DMS53 (cell line): Measurements from ENCODE around the gene ADGRF1.

Experiments
- DNase-seq: peaks from one replicate; lab custom pipeline; 2025; lab: John Stamatoyannopoulos, UW

ADGRF1 gene

DNA sequence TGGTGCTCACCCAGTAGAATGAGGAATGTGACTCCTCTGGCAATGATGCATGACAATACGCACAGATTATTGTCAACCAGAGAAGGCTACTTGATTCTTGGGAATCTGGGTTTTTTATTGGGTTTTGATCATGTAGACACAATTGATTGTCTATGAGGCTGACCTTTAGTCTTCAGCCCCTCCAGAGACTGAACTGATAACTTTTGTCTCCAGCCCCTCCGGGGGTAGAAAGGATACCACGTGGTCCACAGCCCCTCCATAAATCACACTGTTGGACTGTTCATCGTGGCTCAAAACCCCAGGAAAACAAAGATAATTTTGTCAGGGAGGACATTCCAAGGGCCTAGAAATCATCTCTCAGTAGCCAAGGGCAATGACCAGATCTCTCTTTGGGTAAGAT lies 62.9 kb downstream of the ADGRF1 start:
- peak; percentile 19 for DNase-seq

DNA sequence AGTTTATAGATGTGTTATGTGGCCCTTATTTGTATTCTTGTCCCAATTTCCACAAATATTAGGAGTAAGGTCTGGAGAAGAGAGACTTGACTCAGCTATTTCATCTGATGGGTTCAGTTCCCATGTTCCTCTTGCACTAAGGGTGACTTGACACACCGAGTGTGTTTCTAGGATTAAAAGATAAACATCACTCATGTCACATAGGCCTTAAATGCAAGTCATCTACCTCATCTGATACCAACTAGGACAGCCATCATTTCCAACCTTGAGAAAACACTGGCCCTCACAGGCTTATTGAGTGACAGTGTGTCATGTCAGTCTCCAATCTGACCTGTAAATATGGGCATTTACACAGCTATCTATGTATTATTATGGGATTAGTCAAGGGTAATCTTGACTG lies 67.3 kb downstream of the ADGRF1 start:
- DNase-seq: no peak

DNA sequence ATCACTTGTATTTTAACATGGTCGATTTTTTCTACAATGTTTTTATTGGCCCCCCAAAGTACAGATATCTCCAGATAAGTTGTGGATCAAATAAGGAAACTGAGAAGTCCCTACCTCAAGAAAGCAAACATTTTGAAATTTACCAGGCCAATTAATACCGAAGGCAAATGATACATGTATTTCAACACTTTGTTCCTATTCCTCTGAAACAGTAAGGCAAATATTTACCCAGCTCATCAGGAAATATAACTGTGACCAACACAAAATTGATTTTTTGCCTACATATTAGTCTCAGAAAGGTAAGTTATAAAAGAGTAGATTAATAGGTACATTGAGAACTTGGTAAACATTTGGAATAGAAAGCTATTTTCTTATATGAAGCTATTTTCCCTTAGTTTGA lies 69.1 kb downstream of the ADGRF1 start:
- DNase-seq: peak; percentile 56

DNA sequence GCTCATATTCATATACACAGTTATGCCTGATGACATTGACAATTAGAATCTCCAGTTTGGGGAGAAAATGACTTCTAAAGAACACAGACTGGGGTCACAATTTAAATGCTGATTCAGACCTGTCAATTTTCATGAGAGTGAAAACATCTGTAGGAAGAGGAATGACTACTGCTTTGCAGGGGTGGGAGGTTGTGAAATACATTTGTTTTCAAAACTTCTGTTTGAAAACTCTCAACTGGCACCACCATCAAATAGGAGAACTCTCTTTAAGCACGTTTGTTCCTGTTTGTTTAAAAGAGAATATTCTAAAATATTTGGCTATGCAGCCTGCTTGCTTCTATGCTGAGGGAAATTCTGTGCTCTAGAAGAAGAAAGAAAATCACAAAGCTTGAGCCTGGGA lies 69.6 kb downstream of the ADGRF1 start:
- no peak for DNase-seq

DNA sequence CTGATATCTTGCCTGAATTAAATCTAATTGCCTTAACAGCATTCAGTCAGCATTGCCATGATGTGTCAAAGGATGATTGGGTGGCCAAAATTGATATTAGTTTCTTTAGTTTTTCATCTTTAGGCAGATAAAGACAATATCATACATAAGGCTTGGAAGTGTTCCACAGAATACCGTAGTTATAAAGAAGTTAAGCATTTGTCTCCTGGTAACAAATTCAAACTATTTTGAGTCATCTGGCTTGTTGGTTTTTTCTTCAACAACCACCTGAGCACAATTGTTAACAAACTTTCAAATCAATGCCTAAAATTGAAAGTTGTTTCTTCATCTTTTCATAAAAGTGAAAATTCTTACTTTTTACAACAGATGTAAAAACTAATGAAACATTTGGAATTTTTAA lies 72.9 kb downstream of the ADGRF1 start:
- no peak for DNase-seq

DNA sequence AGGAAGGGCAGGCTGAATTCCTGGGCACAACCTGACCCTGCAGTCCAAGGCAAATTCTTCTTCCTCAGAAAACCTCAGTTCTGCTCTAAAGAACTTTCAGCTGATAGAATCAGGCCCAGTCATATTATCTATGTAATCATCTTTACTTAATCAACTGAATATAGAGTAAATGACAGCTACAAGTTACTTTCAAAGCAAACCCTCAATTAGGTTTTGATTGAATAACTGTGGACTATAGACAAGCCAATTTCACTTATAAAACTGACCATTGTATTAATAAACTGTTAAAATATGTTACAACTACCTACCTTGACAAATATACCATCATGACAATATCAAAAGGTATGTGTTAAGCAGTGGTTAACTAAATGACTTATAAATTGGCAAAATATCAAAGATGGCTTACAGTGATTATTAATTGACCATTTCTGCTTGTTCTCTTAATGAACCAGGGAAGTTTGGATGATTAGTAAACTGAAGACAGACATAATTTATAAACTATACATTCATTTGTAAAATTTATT lies 74.2 kb downstream of the ADGRF1 start:
- no peak for DNase-seq

DNA sequence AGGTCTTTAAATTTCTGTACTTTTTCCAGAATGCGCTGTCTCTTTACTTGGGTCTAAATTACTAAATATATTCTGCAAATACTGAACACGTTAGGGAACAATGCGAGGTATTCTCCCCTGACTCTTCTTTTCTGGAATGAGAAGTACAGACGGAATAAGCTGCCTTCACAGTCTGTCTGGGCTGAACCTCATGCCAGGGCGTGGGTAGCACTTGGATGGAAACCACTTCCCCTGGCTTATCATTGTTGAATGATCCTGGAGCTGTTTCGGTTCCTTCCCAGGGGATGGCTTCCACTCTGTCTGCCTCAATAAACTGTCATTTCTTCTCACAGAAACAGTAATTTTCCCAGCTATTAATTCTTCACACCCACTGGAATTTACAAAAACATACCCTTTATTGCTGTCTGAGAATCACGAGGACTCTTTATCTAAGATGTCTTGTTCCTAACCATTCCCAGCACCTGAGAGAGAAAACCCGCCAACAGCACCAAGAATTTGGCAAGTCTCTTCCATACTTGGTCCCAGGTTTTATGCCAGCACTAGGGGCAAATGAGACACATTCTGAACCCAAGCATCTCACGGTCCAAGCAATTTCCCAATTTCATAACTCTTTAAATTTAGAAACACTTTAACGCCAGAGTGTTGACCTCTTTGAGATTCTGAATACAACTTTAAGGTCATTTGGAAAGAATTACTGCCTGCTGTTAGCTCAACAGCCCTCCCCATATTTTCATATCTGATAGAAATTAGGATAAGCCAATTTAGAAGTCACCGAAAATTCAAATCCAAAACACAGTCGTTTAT lies 77.2 kb downstream of the ADGRF1 start:
- DNase-seq: no peak

DNA sequence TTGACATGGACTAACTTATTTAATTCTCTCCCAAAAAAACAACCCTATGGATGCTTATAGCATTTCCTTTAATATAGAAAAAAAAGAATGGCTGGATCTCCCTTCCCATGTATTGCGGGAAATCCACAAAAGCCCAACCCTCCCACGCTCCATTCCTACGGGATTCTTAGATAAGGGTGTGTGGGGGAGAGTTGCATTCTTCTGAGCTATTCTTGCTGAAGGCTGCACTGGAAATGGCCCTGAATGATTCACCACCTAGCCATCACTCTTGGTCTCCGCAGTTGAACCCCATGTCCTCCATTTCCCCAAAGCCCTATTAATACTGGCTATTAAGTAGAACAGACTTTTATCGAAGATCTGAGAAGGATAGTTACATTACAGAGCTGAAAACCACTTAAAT lies 78.5 kb downstream of the ADGRF1 start:
- DNase-seq: no peak

DNA sequence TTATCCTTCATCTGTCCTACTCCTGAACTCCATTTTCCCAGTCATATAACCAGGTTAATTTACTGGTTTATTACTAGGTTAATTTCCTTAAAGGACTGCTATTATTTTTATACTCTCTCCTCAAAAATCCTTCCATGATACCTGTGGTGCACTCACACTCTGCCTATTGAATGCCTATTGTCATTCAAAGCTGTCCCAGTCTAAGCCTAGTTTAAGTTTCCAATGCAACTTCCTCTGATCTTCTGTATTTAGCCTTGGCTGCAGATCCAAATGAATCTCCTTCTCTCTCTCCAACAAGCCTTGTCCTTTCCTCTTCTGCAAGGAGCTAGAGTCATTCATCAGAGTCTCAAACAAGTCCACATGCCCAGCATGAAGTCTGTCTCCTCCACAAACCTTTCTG lies 79.1 kb downstream of the ADGRF1 start:
- no peak for DNase-seq

DNA sequence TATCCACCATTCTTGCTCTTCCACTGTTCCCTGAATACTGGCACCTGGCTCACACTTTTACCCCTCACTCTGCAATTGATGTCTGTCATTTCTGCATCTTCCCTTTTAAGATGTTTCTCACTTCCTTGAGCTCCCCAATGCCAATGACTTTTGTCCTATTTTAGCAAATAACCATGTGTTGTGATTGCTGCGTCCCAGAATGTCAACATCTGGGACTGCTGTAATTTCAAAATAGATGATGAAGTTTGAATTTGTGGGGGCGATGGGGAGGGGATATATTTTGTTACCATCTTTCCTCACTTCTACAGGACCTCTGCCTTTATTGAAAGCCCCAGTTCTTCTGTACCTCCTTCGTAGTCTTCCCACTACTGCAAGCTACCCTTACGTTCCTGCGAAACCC lies 80.4 kb downstream of the ADGRF1 start:
- DNase-seq: no peak

DNA sequence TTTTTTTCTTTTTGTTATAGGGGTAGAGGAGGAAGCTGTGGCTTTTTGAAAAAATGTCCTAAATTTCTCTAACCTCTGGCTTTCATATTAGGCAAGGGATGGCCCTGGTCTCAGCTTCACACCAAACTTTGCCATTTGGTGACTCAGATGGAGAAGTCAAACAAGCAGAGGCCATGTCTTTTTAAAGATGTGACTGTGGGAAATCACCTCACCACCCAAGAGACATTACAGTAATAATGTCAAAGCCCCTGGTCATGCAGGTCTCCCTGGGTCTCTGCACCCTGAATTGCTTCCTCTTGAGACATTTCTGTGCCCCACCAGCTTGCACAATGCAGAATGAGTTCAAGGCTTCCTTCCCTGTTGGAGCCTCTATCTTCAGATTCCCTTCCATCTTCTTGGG lies 80.9 kb downstream of the ADGRF1 start:
- DNase-seq: no peak

DNA sequence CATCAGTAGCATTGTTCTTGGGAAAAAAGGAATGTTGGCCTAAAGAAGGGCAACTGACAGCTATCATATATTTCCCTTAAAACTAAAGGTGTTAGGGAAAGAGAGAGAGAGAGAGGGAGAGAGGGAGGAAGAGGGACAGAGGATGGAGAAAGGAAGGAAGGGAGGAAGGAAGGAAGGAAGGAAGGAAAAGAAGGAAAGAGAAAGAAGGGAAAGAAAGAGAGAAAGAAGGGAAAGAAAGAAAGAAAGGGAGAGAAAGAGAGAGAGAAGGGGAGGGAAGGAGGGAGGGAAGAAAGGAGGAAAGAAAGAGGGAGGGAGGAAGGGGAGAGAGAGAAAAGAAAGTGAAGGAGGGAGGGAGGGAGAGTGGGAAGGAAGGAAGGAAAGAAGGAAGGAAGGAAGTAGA lies 82.7 kb downstream of the ADGRF1 start:
- DNase-seq: no peak

DNA sequence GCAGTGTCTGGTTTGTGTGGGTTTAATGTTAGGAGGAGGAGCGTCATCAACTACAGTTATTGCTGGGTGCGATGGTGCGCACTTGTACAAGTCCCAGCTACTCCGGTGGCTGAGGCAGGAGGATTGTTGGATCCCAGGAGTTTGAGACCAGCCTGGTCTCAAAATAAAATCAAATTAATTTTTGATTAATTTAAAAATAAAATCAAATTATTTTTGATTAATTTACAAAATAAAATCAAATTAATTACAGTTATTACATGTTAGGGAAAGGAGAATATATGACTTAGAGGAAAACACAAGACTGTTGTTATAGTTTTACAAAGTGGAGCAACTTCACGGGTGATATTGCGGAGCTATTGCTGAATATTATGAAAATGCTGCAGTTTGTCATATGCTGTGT lies 85.7 kb downstream of the ADGRF1 start:
- no peak for DNase-seq

DNA sequence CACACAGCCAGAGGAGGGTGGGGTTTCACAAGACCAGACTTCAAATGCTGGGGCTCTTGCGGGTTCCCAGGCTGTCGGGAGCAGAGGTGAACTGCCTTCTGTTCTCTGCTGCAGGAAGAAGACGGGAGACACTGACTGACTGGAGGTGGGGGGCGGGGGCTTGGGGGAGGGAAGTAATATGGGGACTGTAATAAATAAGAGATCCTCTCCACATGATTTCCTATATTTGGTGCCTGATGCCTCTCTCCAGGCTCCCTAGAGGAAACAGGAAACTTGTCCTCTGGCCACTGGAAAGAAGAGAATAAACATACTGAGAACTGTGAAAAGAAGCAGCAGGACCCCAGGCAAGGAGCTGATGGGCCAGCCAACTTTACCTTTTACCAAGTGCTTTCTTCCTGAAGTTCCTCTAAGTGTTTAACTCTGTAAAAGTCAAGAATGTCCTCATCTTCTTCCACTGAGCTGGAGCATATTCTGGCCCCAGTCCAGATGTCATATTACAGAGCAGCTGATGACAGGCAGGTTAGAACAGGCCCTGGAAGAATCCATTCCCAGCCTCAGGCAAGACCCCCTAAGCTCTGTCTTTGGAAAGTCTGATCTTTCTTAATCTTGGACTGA lies 87.2 kb downstream of the ADGRF1 start:
- peak; percentile 52 for DNase-seq

DNA sequence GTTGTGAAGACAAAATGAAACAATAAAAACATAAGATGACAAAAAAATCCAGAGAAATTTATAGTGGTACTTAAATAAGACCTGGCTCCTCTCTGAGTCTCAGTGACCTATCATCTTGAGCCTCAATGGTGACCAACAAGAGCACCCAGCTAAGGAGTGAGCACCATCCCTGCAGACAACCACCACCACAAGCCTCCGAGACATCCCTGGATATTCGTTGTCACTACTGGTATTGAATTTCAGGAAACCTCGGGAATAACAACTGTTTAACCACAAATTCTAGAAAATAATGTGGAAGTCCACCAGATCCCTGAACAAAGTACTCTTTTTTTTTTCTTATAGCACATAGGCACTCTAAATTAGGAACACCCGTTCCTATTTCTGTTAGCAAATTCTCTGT lies 88.2 kb downstream of the ADGRF1 start:
- no peak for DNase-seq

DNA sequence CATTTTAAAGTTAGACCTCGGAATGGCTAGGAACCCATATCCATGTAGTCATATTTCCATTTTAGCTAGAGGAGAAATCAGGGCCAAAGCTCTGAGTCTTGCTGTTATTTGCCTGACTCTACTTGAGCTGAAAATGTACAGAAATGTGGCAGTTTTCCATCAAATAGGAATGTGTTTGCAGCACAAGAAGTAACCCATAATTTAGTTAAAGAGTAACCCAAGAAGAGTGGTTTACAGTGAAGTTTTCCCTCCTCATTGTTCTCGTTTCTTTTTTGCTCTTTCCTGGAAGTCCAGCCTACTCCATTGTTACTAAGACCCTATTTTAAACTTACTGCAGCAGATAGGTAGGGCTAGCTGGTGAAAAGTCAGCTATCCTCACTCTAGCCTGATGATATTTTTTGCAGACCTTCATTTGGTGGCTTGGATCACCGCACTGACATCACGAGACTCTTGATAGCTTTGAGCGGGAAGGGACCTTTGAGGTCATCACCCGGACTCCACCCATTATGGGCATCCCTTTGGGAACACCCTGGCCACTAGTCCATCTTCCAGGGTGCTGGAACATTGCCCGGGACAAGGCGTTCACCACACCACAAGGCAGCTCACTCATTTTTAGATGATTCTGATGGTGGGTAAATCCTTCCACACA lies 92.4 kb downstream of the ADGRF1 start:
- DNase-seq: no peak

DNA sequence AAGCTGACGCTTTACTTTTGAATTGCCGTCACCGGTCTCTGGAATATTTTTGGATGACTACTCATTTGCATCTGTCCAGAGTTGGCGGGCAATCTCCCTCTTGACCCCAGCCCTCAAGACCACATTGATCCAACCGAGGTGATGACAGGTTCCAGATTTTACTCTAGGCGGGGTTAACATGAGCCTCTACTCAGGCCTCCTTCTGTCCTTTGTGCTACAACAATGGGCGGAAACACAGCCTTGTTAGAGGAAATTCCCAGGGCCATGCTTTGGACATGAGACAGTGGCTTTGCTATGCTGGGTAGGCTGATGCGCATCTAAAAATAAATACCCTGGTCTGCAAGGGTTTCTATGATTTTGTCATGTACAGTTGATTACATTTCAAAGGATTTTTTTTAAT lies 93.4 kb downstream of the ADGRF1 start:
- no peak for DNase-seq
